MCF 10A (cell line): ENCODE measurements around the gene ARMC7. TPM values are rescaled to one million over a fixed set of nuclear protein-coding genes. Genes with fewer than 3 reads are reported as not detected.
"Not testable (repeated sequence)": the region's sequence is repeated elsewhere in the genome, so short reads cannot be mapped to it uniquely, and the experiment has no call there.

Source experiments
- BruUV-seq: library from RNA; stranded (reverse); fragments of 400-500 nt; replicated peaks from 2 replicates; lab custom pipeline; 2021; lab: Mats Ljungman, UMichigan
- CTCF ChIA-PET: fragments of 300-600 bp; sonication (Branson Sonifier 250); formaldehyde crosslinking; extraction: SDS; loops from one replicate; lab custom pipeline; 2021; ENCODE audit warnings: antibody characterized with exemption, inconsistent platforms; lab: Yijun Ruan, JAX
- POLR2A ChIA-PET: fragments of 300-600, 350-650 bp; sonication (Branson Sonifier 250); formaldehyde crosslinking; extraction: SDS; loops from one replicate; lab custom pipeline; 2020; ENCODE audit warnings: antibody characterized with exemption, inconsistent platforms; lab: Yijun Ruan, JAX
- DNase-seq: peaks from one replicate; pipeline ENCODE4 v3.0.0-alpha.2; 2018; ENCODE audit not compliant: unreplicated experiment
- H3K27ac Mint-ChIP-seq: one replicate; pipeline ENCODE4 v1.8.0; 2022; ENCODE audit warnings: mild to moderate bottlenecking, low read depth, mixed read lengths; ENCODE audit not compliant: unreplicated experiment
- H3K27me3 Mint-ChIP-seq: one replicate; pipeline ENCODE4 v1.8.0; 2022; ENCODE audit warnings: mixed read lengths; ENCODE audit not compliant: insufficient read depth, unreplicated experiment
- H3K36me3 Mint-ChIP-seq: one replicate; pipeline ENCODE4 v1.8.0; 2022; ENCODE audit warnings: mild to moderate bottlenecking, moderate library complexity, mixed read lengths; ENCODE audit not compliant: insufficient read depth, unreplicated experiment
- H3K4me1 Mint-ChIP-seq: one replicate; pipeline ENCODE4 v1.8.0; 2022; ENCODE audit warnings: mixed read lengths; ENCODE audit not compliant: insufficient read depth, unreplicated experiment
- H3K4me3 Mint-ChIP-seq: one replicate; pipeline ENCODE4 v1.8.0; 2022; ENCODE audit warnings: mild to moderate bottlenecking, moderate library complexity, mixed read lengths; ENCODE audit not compliant: unreplicated experiment
- H3K9me3 Mint-ChIP-seq: one replicate; pipeline ENCODE4 v1.8.0; 2022; ENCODE audit warnings: mixed read lengths; ENCODE audit not compliant: unreplicated experiment
- CTCF ChIP-seq: fragments of 200-600 bp; IDR thresholded peaks from one replicate; pipeline ENCODE4 v1.8.0; 2022; ENCODE audit warnings: antibody characterized with exemption, mild to moderate bottlenecking; ENCODE audit not compliant: unreplicated experiment
- intact Hi-C: fragments of 100-400 bp; cut with micrococcal nuclease; formaldehyde crosslinking; loops from 2 replicates; pipeline ENCODE4 v1.14.1; 2022
- total RNA-seq: library from RNA; stranded (reverse); gene quantifications from 2 replicates; pipeline ENCODE4 v1.2.3, GENCODE V29; 2022

Gene ARMC7
- total RNA-seq, 1 experiment from 2014 or later, result 9.3 TPM

GRCh38 chr17:75068750-75069149, 41.0 kb upstream of the ARMC7 start:
- no TSS peak for BruUV-seq
- Mint-ChIP-seq H3K4me1 (peaks cover 5% of the 10 kb centered on the region), H3K4me3 (no peak overlapping the region), H3K36me3 (peaks cover 11% of the 10 kb centered on the region), H3K9me3 (no peaks in the 10 kb centered on the region), H3K27me3 (no peaks in the 10 kb centered on the region), H3K27ac (no peak overlapping the region)
- TF ChIP-seq CTCF, result no peak
- DNase-seq, result no peak
- intact Hi-C loops, result loop anchor here (1.0 to 5.0 kb wide), 2 partner anchors 85 to 134 kb away; no protein-coding TSS in a partner anchor
- CTCF ChIA-PET, result interaction anchor here (0.6 to 5.3 kb wide), 18 partner anchors 8 to 143 kb away, joined by 3 to 48 read pairs (median 8); partner anchors contain the start of gene NT5C
- POLR2A ChIA-PET, result interaction anchor here (0.7 to 2.5 kb wide), 7 partner anchors 9 to 62 kb away, joined by 3 to 12 read pairs (median 5); partner anchors contain the start of genes ARMC7, ATP5PD, KCTD2 and NT5C

- no peaks in the 10 kb centered on the region for H3K27me3 Mint-ChIP-seq
- no peak overlapping the region for H3K27ac Mint-ChIP-seq
- CTCF ChIA-PET, result interaction anchor here (0.6 to 5.3 kb wide), 29 partner anchors 9 to 132 kb away, joined by 3 to 48 read pairs (median 6); partner anchors contain the start of genes NT5C and SLC16A5
- POLR2A ChIA-PET, result interaction anchor here (0.6 to 2.5 kb wide), 18 partner anchors 9 to 135 kb away, joined by 3 to 12 read pairs (median 4); partner anchors contain the start of genes ARMC7, ATP5PD, KCTD2 and NT5C
- BruUV-seq, result no TSS peak
- H3K36me3 Mint-ChIP-seq, result peaks cover 4% of the 10 kb centered on the region
- peak; percentile 61 for DNase-seq
- TF ChIP-seq CTCF, result peak; percentile 47
- peaks cover 5% of the 10 kb centered on the region for H3K4me1 Mint-ChIP-seq
- intact Hi-C loops, result loop anchor here (1.0 to 5.0 kb wide), 4 partner anchors 36 to 133 kb away; no protein-coding TSS in a partner anchor
- no peaks in the 10 kb centered on the region for H3K9me3 Mint-ChIP-seq
- no peak overlapping the region for H3K4me3 Mint-ChIP-seq
These were observed 40.0 kb upstream of the ARMC7 start for GRCh38 chr17:75069783-75070182.

GRCh38 chr17:75071478-75072271, 38.1 kb upstream of the ARMC7 start:
- H3K4me3 Mint-ChIP-seq, H3K27ac Mint-ChIP-seq, H3K27me3 Mint-ChIP-seq, BruUV-seq, intact Hi-C loops, DNase-seq, H3K36me3 Mint-ChIP-seq, H3K9me3 Mint-ChIP-seq: not testable (repeated sequence)
- CTCF ChIA-PET, result interaction anchor here (0.6 to 5.2 kb wide), 5 partner anchors 11 to 145 kb away, joined by 3 to 48 read pairs (median 8); no protein-coding TSS in a partner anchor
- POLR2A ChIA-PET, result interaction anchor here (0.9 to 2.1 kb wide), 3 partner anchors 12 to 110 kb away, joined by 3 to 7 read pairs (median 6); no protein-coding TSS in a partner anchor
- peaks cover 12% of the 10 kb centered on the region for H3K4me1 Mint-ChIP-seq

- H3K4me1 Mint-ChIP-seq, result peaks cover 12% of the 10 kb centered on the region
- DNase-seq, H3K9me3 Mint-ChIP-seq, H3K4me3 Mint-ChIP-seq, H3K36me3 Mint-ChIP-seq, intact Hi-C loops, BruUV-seq, H3K27ac Mint-ChIP-seq, H3K27me3 Mint-ChIP-seq: not testable (repeated sequence)
- POLR2A ChIA-PET, result interaction anchor here (0.9 to 2.4 kb wide), 8 partner anchors 9 to 109 kb away, joined by 3 to 8 read pairs (median 4); no protein-coding TSS in a partner anchor
- CTCF ChIA-PET, result interaction anchor here (0.8 to 1.1 kb wide), 3 partner anchors 26 to 41 kb away, joined by 3 to 4 read pairs (median 4); no protein-coding TSS in a partner anchor
These were observed 36.9 kb upstream of the ARMC7 start for GRCh38 chr17:75072909-75073308.
